Heart right ventricle (tissue), 16 donors: ENCODE measurements around the gene IP6K3. TPM values are rescaled to one million over a fixed set of nuclear protein-coding genes. Genes with fewer than 3 reads are reported as not detected.

Experiments
- ATAC-seq, 8 donors: fragments of 200-7000 bp; cut with Tn5 transposase; one replicate each; pipeline ENCODE4 v1.9.1; 2020; ENCODE audit warnings: mild to moderate bottlenecking in 8 of 8, moderate library complexity in 8 of 8, moderate number of reproducible peaks in 1 of 8
- DNase-seq, 2 donors: peaks; one replicate each; pipeline ENCODE4 v3.0.0-alpha.2; 2020
- H3K27ac ChIP-seq, 10 donors: fragments of 200-600 bp; sonication (generic) in 2 of 10; one replicate each; pipeline versions ENCODE4 v1.5.0 to v1.8.0; 2020 to 2022; ENCODE audit warnings: mild to moderate bottlenecking in 3 of 10
- H3K27me3 ChIP-seq, 7 donors: fragments of 200-600 bp; one replicate each; pipeline ENCODE4 v1.8.0; 2021 to 2022; ENCODE audit warnings: mild to moderate bottlenecking in 2 of 7
- H3K36me3 ChIP-seq, 9 donors: fragments of 200-600 bp; sonication (generic) in 1 of 9; one replicate each; pipeline versions ENCODE4 v1.5.0 to v1.8.0; 2020 to 2022; ENCODE audit warnings: mild to moderate bottlenecking in 2 of 9
- H3K4me1 ChIP-seq, 9 donors: fragments of 200-600 bp; sonication (generic) in 1 of 9; one replicate each; pipeline versions ENCODE4 v1.5.0 to v1.8.0; 2020 to 2022; ENCODE audit warnings: mild to moderate bottlenecking in 4 of 9
- H3K4me3 ChIP-seq, 10 donors: fragments of 200-600 bp; sonication (generic) in 2 of 10; one replicate each; pipeline versions ENCODE4 v1.5.0 to v1.8.0; 2020 to 2022; ENCODE audit warnings: mild to moderate bottlenecking in 7 of 10, moderate library complexity in 2 of 10
- H3K9me3 ChIP-seq, 11 donors: fragments of 200-600 bp in 10 of 11; sonication (generic) in 2 of 11; one replicate each; pipeline versions ENCODE4 v1.5.0 to v1.8.0; 2013 to 2022; ENCODE audit warnings: mild to moderate bottlenecking in 2 of 11, control low read depth in 1 of 11, moderate library complexity in 1 of 11
- whole genome bisulfite sequencing, 2 donors: extraction: QIAGEN DNeasy Blood & Tissue Kit; methylation state at CpG; one replicate each; pipeline ENCODE4 v1.1.7; 2013; ENCODE audit warnings: inconsistent platforms in 1 of 2; 5-methylcytosine and 5-hydroxymethylcytosine counted together
- intact Hi-C, 10 donors: fragments of 100-400 bp; cut with DNase I; formaldehyde crosslinking; loops; one replicate each; pipeline versions ENCODE4 v1.11.1 to v1.14.2; 2022
- polyA plus RNA-seq, 2 donors: library from polyadenylated mRNA; stranded (reverse); fragments of 200-250 nt; gene quantifications; one replicate each; pipeline ENCODE4 v1.2.3, GENCODE V29; 2013
- total RNA-seq, 10 donors: library from RNA; stranded (reverse); fragmentation: NEBNext Ultra II Directional in 3 of 10; extraction: Animal tissue kit (Norgen Biotek cat#: 25700) in 3 of 10; gene quantifications; one replicate each; pipeline versions ENCODE4 v1.2.1 to v1.2.4, GENCODE V29; 2021 to 2023
- TF ChIP-seq, protein P1 (sequence below), 9 donors: fragments of 200-600 bp; sonication (generic) in 2 of 9; IDR thresholded peaks; one replicate each; pipeline versions ENCODE4 v1.5.0 to v1.8.0; 2021 to 2022; ENCODE audit warnings: antibody characterized with exemption in 9 of 9, mild to moderate bottlenecking in 5 of 9, moderate library complexity in 1 of 9
- donor health status: Arrhythmogenic right ventricular cardiomyopathy.
- donor health status: ischemic (EF 13 %, LVEDD 7.1; RV severe dilation, severe dysfunction).
- donor health status: healthy with polysubstance abuse.
- donor health status: DM: no; HTN: yes; CAD: no.
- donor health status: DM: no; HTN: no; CAD: no.
- donor health status: ischemic (EF 25% LVEDD 6.9; RV normal size, moderate dysfunction).
- donor health status: ischemic (EF 25% LVEDD 5.7; RV mildly dilated, moderate dysfunction).
- donor health status: healthy.
- donor health status: DM: yes; HTN: yes; CAD: no.
- donor health status: Ischemic cardiomyopathy.
- donor health status: ischemic (EF 35%, LVEDD 5.7; RV mildly dilated, moderate dysfunction).
- donor health status: nonischemic (EF 11% LVEDD 7.7; RV severe dilation, severe dysfunction).
- donor health status: DM: yes; HTN: yes; CAD: no.
- donor health status: PGD.
- donor health status: ischemic (EF 29% LVEDD 5.4; RV normal size, mild dysfunction).
- donor health status: nonischemic (EF 23%, LVEDD 6.1; RV moderate dilation, normal function).

The IP6K3 gene
- total and polyA plus RNA-seq, 12 donors, result 15.9 to 55.7 (median 27.5) TPM

DNA sequence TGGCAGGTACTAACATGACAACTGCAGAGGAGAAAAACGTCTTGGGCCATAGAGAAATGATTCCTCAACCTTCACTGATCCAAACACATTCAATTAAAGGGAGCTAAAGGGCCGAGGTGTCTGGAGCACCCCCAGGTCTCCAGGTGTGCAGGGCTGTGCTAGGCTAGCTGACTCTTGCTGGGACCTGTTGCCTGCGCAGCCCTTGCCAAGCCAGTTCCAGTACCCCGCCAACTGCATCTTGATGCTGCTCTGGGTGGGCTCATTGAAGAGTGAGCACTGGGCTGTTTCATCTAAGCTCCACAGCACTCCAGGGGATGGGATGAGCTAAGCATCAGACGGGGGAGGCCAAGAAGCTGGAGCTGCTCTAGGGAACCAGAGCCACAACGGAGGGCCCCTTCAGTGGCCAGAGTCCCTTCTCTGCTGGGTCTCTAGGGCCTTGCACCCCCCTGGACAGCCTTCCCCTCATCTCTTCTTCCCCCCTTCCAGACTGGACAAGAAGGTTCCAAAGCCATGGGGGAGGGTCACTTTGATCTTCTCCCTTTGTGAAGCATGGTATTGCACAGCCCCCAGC lies 26.3 kb upstream of the IP6K3 start:
- H3K4me3 ChIP-seq, result no peak overlapping the region
- no peak overlapping the region for H3K27ac ChIP-seq
- ATAC-seq (no peak), DNase-seq (no peak)
- intact Hi-C loops, result loop anchor here in 6 of 10 donors (2.0 to 5.0 kb wide), 4 partner anchors 254 to 380 kb away; no protein-coding TSS in a partner anchor
- TF ChIP-seq, protein P1, sequence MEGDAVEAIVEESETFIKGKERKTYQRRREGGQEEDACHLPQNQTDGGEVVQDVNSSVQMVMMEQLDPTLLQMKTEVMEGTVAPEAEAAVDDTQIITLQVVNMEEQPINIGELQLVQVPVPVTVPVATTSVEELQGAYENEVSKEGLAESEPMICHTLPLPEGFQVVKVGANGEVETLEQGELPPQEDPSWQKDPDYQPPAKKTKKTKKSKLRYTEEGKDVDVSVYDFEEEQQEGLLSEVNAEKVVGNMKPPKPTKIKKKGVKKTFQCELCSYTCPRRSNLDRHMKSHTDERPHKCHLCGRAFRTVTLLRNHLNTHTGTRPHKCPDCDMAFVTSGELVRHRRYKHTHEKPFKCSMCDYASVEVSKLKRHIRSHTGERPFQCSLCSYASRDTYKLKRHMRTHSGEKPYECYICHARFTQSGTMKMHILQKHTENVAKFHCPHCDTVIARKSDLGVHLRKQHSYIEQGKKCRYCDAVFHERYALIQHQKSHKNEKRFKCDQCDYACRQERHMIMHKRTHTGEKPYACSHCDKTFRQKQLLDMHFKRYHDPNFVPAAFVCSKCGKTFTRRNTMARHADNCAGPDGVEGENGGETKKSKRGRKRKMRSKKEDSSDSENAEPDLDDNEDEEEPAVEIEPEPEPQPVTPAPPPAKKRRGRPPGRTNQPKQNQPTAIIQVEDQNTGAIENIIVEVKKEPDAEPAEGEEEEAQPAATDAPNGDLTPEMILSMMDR (IDR thresholded peaks at IDR 0.05), result no peak
- H3K4me1 ChIP-seq, result peaks cover 11 to 42% (median 26%) of the 10 kb centered on the region in 9 donors
- H3K9me3 ChIP-seq, result no peaks in the 10 kb centered on the region
- peaks cover 0 to 3% (median 0%) of the 10 kb centered on the region in 7 donors for H3K27me3 ChIP-seq
- WGBS, 2 donors, result 81 to 82% methylated on average over 6 of the region's 6 CpGs
- peaks cover 8 to 61% (median 48%) of the 10 kb centered on the region in 9 donors for H3K36me3 ChIP-seq

DNA sequence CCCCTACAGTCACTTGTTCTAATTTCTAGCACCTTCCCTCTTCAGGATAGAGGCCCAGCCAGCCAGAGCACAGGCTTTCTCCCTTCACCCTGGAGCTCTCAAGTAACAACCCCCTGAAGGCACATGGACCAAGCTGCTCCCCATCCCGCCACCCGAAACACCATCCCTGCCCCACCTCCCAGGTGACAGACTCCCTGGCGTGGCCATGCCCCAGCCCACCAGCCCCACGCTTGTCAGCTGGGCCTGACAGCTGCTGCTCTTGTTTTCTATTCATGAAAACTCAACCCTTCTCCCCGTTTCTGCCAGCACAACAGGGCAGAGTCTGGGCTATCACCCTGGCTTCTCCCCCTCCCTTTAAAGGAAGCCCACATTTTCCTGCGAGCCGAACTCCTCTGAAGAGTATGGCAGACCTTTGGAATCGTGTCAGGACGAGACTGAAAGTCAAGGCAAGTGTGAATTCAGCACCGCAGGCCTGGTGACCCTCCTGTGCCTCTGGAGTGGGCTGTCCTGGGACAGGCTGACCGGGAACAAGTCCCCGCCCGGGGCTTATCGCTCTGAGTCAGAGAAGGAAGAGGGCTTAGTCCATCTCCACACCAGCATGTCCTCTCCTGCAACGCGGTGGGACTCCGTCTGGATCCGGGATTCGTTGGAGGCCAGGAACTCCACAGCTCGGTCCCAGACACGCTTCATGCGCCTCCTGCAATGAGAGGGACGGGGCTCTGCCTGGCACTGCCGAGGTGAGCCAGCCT lies 25.6 kb upstream of the IP6K3 start:
- H3K27me3 ChIP-seq, result peaks cover 0 to 3% (median 0%) of the 10 kb centered on the region in 7 donors
- 73 to 75% methylated on average over 24 of the region's 24 CpGs for WGBS, 2 donors

DNA sequence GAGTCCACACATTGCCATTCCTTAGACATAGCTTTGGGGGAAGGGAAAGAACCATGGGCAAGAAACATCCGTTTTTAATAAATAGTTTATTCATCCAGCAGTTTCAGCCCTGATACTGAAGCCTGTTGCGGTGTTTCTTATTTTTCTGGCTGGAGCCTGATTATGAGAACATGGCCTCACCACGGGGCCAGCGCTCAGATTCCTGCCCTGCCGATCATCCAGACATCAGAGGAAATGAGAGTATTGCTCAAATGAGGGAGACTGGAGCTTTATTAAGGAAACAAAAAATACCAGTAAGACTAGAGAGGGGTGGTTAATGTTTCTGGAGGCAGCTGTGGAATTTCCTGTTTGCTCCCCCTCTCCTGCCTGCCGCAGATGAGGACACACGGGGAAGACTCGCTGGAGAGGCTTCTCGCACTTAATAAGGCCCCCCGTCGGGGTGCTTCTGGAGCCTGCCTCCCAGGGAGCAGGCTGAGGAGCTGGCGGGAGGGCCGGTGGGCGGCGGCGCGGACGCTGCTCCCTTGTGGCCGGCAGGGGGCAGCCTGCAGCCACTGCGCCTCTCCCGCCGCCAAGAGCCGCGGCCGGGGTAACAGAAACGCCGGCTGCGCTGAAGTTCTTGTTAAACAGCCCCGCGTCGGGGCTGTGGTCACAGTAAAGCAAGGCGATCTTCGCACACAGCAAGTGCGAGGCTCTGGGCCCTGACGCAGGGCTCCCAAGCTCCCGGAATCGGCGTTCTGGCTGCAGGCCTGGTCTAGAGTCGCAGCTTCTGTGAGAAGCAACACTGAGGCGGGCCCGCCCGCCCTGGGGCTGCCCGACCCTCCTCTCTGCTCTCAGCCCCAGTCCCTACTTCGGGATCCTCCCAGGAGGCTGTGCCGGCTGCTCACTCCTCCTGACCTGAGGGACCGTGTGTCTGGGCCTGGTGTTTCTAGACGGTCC lies 24.7 kb upstream of the IP6K3 start:
- peak overlapping the region in 9 of 10 donors; percentile 8 to 69 (median 48) for H3K27ac ChIP-seq
- H3K4me1 ChIP-seq, result peaks cover 11 to 42% (median 26%) of the 10 kb centered on the region in 9 donors
- TF ChIP-seq, protein P1 (IDR thresholded peaks at IDR 0.05), result peak; percentile 93 to 99 (median 97)
- peaks cover 0 to 5% (median 0%) of the 10 kb centered on the region in 11 donors for H3K9me3 ChIP-seq
- intact Hi-C loops, result loop anchor here in 9 of 10 donors (2.0 to 5.0 kb wide), 5 partner anchors 255 to 383 kb away; no protein-coding TSS in a partner anchor
- peak; percentile 70 to 89 (median 82) for ATAC-seq
- WGBS, 2 donors, result 14 to 15% methylated on average over 47 of the region's 47 CpGs
- peaks cover 8 to 45% (median 32%) of the 10 kb centered on the region in 9 donors for H3K36me3 ChIP-seq
- H3K4me3 ChIP-seq, result peak overlapping the region in 4 of 10 donors; percentile 10 to 38 (median 16)
- DNase-seq, result peak; percentile 50 to 73
- H3K27me3 ChIP-seq, result peaks cover 0 to 3% (median 0%) of the 10 kb centered on the region in 7 donors

More for the DNA sequence above, 25.6 kb upstream of the IP6K3 start:
- H3K27ac ChIP-seq, result peak overlapping the region in 8 of 10 donors; percentile 30 to 69 (median 48)
- H3K4me3 ChIP-seq, result peak overlapping the region in 1 of 10 donors; percentile 16
- intact Hi-C loops, result loop anchor here in 6 of 10 donors (2.0 to 5.0 kb wide), 4 partner anchors 255 to 381 kb away; no protein-coding TSS in a partner anchor
- ATAC-seq (peak in 1 of 8 donors; percentile 11), DNase-seq (no peak)
- H3K4me1 ChIP-seq, result peaks cover 11 to 42% (median 26%) of the 10 kb centered on the region in 9 donors
- TF ChIP-seq, protein P1 (IDR thresholded peaks at IDR 0.05), result no peak
- H3K36me3 ChIP-seq, result peaks cover 8 to 54% (median 40%) of the 10 kb centered on the region in 9 donors
- peaks cover 0 to 2% (median 0%) of the 10 kb centered on the region in 11 donors for H3K9me3 ChIP-seq
